MM.1S (cell line): Measurements from ENCODE around the gene GMFB.
A peak's percentile ranks its signal among the peaks of the same experiment; 100 is the strongest.

Experiments
- DNase-seq: peaks from one replicate; pipeline ENCODE4 v3.0.0-alpha.2; 2015
- H2AFZ ChIP-seq: fragments of 300-600 bp; sonication (generic); 2 replicates; pipeline ENCODE4 v1.6.0; 2016; ENCODE audit warnings: antibody characterized with exemption, low read length
- H3F3A ChIP-seq: fragments of 300-600 bp; sonication (generic); 2 replicates; pipeline ENCODE4 v1.6.1; 2016; ENCODE audit warnings: mild to moderate bottlenecking, antibody characterized with exemption, low read length, moderate library complexity, mixed read lengths; ENCODE audit not compliant: insufficient read depth
- H3K27ac ChIP-seq: fragments of 300-600 bp; sonication (generic); 2 replicates; pipeline ENCODE4 v1.5.1; 2016; ENCODE audit warnings: mild to moderate bottlenecking, low read length
- H3K27me3 ChIP-seq: fragments of 300-600 bp; sonication (generic); replicated peaks from 2 replicates; pipeline ENCODE4 v1.6.0; 2016; ENCODE audit warnings: low read length; ENCODE audit not compliant: insufficient read depth
- H3K36me3 ChIP-seq: fragments of 300-600 bp; sonication (generic); replicated peaks from 2 replicates; pipeline ENCODE4 v1.6.1; 2016; ENCODE audit warnings: mild to moderate bottlenecking, low read length, mixed read lengths; ENCODE audit not compliant: insufficient read depth
- H3K4me1 ChIP-seq: fragments of 300-600 bp; sonication (generic); 2 replicates; pipeline ENCODE4 v1.6.1; 2016; ENCODE audit warnings: low read length, mixed read lengths
- H3K4me2 ChIP-seq: fragments of 300-600 bp; sonication (generic); 2 replicates; pipeline ENCODE4 v1.6.0; 2016; ENCODE audit warnings: low read depth, low read length
- H3K4me3 ChIP-seq: fragments of 300-600 bp; sonication (generic); 2 replicates; pipeline ENCODE4 v1.5.1; 2016; ENCODE audit warnings: low read length, mixed read lengths
- H3K79me2 ChIP-seq: fragments of 300-600 bp; sonication (generic); 2 replicates; pipeline ENCODE4 v1.6.1; 2016; ENCODE audit warnings: mixed run types, low read length, mixed read lengths
- H3K9ac ChIP-seq: fragments of 300-600 bp; sonication (generic); 2 replicates; pipeline ENCODE4 v1.6.1; 2016; ENCODE audit warnings: low read length, mixed read lengths
- H3K9me2 ChIP-seq: fragments of 300-600 bp; sonication (generic); replicated peaks from 2 replicates; pipeline ENCODE4 v1.6.1; 2016; ENCODE audit warnings: mild to moderate bottlenecking, low read length, mixed read lengths; ENCODE audit not compliant: insufficient read depth
- H3K9me3 ChIP-seq: fragments of 300-600 bp; sonication (generic); replicated peaks from 2 replicates; pipeline ENCODE4 v1.6.1; 2016; ENCODE audit warnings: mild to moderate bottlenecking, low read length, mixed read lengths; ENCODE audit not compliant: insufficient read depth
- H4K20me1 ChIP-seq: fragments of 300-600 bp; sonication (generic); 2 replicates; pipeline ENCODE4 v1.6.1; 2016; ENCODE audit warnings: mild to moderate bottlenecking, low read length, moderate library complexity, mixed read lengths; ENCODE audit not compliant: insufficient read depth
- EZH2 ChIP-seq: fragments of 300-600 bp; sonication (generic); optimal IDR thresholded peaks from 2 replicates; pipeline ENCODE3; 2017; ENCODE audit warnings: low read depth, mild to moderate bottlenecking, antibody characterized with exemption, low read length, mixed read lengths
- EZH2phosphoT487 ChIP-seq: fragments of 300-600 bp; sonication (generic); IDR thresholded peaks from 2 replicates; pipeline ENCODE4 v1.6.1; 2018; ENCODE audit warnings: antibody characterized with exemption, low read length
- TF ChIP-seq, protein P1 (sequence below): fragments of 300-600 bp; sonication (generic); IDR thresholded peaks from 2 replicates; pipeline ENCODE4 v1.5.1; 2016; ENCODE audit warnings: antibody characterized with exemption, low read length, mixed read lengths

The GMFB gene

GRCh38 chr14:54488318-54488645 is 498 bp downstream of the GMFB start:
- no peaks in the 10 kb centered on the region for H3K9me2 ChIP-seq
- H3K4me3 ChIP-seq, result peak overlapping the region; percentile 76
- H3F3A ChIP-seq, result no peaks in the 10 kb centered on the region
- H4K20me1 ChIP-seq, result no peaks in the 10 kb centered on the region
- TF ChIP-seq, protein P1, sequence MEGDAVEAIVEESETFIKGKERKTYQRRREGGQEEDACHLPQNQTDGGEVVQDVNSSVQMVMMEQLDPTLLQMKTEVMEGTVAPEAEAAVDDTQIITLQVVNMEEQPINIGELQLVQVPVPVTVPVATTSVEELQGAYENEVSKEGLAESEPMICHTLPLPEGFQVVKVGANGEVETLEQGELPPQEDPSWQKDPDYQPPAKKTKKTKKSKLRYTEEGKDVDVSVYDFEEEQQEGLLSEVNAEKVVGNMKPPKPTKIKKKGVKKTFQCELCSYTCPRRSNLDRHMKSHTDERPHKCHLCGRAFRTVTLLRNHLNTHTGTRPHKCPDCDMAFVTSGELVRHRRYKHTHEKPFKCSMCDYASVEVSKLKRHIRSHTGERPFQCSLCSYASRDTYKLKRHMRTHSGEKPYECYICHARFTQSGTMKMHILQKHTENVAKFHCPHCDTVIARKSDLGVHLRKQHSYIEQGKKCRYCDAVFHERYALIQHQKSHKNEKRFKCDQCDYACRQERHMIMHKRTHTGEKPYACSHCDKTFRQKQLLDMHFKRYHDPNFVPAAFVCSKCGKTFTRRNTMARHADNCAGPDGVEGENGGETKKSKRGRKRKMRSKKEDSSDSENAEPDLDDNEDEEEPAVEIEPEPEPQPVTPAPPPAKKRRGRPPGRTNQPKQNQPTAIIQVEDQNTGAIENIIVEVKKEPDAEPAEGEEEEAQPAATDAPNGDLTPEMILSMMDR, result 0 out of 2 replicates have a peak, but pooled peaks have one; percentile 6
- TF ChIP-seq EZH2, result no peak
- no peak for TF ChIP-seq EZH2phosphoT487
- peaks cover 5% of the 10 kb centered on the region; the same call in 1 of the 2 replicates for H3K4me1 ChIP-seq
- no peaks in the 10 kb centered on the region for H3K27me3 ChIP-seq
- DNase-seq, result no peak
- H2AFZ ChIP-seq, result peak overlapping the region; percentile 42; the same call in 1 of the 2 replicates
- H3K9ac ChIP-seq, result peak overlapping the region; percentile 76
- peak overlapping the region; percentile 49; the same call in 1 of the 2 replicates for H3K4me2 ChIP-seq
- peak overlapping the region; percentile 45; the same call in 1 of the 2 replicates for H3K27ac ChIP-seq
- H3K36me3 ChIP-seq, result no peaks in the 10 kb centered on the region
- H3K9me3 ChIP-seq, result no peaks in the 10 kb centered on the region
- peaks cover 43% of the 10 kb centered on the region for H3K79me2 ChIP-seq

- Histone ChIP-seq H3K9me3 (no peaks in the 10 kb centered on the region), H2AFZ (no peak overlapping the region), H3K9me2 (no peaks in the 10 kb centered on the region), H3K4me3 (peak overlapping the region; percentile 76), H3K36me3 (no peaks in the 10 kb centered on the region), H3K4me1 (peaks cover 5% of the 10 kb centered on the region; the same call in 1 of the 2 replicates), H4K20me1 (no peaks in the 10 kb centered on the region), H3F3A (no peaks in the 10 kb centered on the region), H3K27me3 (no peaks in the 10 kb centered on the region), H3K4me2 (peak overlapping the region; percentile 49), H3K79me2 (peaks cover 48% of the 10 kb centered on the region), H3K27ac (no peak overlapping the region), H3K9ac (peak overlapping the region; percentile 76; the same call in 1 of the 2 replicates)
- TF ChIP-seq, protein P1, result no peak
- TF ChIP-seq EZH2 (no peak), EZH2phosphoT487 (no peak)
- DNase-seq, result no peak
Measured at GRCh38 chr14:54487771-54488170, 1.0 kb downstream of the GMFB start.

DNA sequence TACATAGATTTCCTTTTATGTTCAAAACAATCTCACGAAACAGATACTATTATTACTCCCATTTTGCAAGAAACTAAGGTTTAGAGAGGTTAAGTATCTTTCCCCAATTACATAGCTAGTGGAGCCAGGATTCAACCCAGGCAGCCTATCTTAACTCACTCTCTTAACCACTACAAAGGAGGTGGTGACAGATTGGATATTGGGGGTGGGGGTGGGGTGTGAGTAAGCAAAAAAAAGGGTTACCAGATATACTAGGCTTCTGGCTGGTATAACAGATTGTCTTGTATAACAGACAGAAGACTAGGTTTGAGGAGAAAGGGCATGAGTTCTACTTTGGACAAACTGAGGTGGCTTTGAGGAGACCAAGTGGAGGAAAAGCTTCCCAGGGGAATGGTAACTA is 2.1 kb downstream of the GMFB start:
- peaks cover 48% of the 10 kb centered on the region for H3K79me2 ChIP-seq

More for the DNA sequence above, 2.1 kb downstream of the GMFB start:
- no peak for DNase-seq
- Histone ChIP-seq H3K4me1 (peaks cover 5% of the 10 kb centered on the region; the same call in 1 of the 2 replicates), H3K9ac (no peak overlapping the region), H3K4me3 (no peak overlapping the region), H3K36me3 (no peaks in the 10 kb centered on the region), H3K27me3 (no peaks in the 10 kb centered on the region), H3K4me2 (no peak overlapping the region), H3K9me2 (no peaks in the 10 kb centered on the region), H4K20me1 (no peaks in the 10 kb centered on the region), H3K27ac (no peak overlapping the region), H3F3A (no peaks in the 10 kb centered on the region), H2AFZ (no peak overlapping the region), H3K9me3 (no peaks in the 10 kb centered on the region)
- TF ChIP-seq, protein P1, result no peak
- TF ChIP-seq EZH2, result no peak
- TF ChIP-seq EZH2phosphoT487, result no peak
